ENCODE measurements around the gene ANAPC2.

ANAPC2 gene

DNA sequence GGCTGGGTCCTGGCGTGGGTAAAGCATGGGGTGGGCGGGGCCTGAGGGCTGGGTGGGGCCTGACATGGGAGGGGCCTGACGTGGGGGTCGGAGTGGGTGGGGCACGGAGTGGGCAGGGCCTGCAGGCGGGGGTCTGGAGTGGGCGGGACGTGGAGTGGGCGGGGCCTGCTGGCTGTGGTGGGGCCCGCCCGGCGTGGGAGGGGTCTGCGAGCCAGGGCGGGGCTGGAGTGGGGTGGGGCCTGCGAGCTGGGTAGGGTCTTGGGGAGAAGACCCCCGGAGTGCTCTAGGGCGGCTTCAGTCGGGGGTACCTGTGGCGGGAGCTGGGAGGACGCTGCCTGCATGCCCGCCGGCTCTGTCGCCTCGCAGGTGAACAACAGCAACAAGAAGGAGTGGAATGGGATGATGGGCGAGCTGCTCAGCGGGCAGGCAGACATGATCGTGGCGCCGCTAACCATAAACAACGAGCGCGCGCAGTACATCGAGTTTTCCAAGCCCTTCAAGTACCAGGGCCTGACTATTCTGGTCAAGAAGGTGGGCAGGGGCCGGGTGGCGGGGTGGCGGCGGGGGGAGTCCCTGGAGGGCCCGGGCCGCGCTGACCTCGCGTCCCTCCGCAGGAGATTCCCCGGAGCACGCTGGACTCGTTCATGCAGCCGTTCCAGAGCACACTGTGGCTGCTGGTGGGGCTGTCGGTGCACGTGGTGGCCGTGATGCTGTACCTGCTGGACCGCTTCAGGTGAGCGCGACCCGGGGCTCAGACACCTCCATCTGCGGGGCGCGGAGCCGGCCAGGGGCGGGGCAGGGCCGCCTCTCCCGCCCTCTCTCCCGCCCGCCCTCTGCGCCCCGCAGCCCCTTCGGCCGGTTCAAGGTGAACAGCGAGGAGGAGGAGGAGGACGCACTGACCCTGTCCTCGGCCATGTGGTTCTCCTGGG is 26.5 kb downstream of the ANAPC2 start:
- DNase-seq (ENCODE audit: low read depth), result no peak

DNA sequence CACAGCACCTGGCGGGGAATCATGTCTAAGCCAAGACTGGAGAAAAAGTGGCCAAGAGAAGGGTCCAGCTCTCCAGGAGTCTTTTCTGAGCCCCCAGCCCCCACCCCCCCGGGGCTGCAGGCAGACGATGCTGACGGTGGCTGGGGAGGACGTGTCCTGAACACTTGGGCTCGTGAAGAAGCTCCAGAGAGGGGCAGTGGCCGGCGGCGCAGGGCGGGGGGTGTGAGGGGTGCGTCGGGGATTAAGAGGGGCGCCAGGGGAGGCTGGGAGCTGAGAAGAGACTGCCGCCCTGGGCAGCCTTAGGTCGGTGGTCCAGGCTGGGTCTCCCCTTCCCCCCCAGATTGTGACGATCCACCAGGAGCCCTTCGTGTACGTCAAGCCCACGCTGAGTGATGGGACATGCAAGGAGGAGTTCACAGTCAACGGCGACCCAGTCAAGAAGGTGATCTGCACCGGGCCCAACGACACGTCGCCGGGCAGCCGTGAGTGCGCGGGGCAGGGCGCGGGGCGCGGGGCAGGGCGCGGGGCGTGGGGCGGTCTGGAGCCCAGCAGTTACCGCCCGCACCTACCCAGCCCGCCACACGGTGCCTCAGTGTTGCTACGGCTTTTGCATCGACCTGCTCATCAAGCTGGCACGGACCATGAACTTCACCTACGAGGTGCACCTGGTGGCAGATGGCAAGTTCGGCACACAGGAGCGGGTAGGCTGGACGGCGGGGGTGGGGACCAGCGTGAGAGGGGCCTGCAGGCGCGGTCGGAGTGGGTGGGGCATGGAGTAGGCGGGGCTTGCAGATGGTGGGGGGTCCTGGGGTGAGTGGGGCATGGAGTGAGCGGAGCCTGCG is 27.4 kb downstream of the ANAPC2 start:
- DNase-seq (ENCODE audit: low read depth), result no peak

GRCh38 chr9:137160054-137160425 is 28.3 kb downstream of the ANAPC2 start:
- no peak for DNase-seq (ENCODE audit: low read depth)

- DNase-seq (ENCODE audit: low read depth), result no peak
Measured at GRCh38 chr9:137159105-137160053, 29.0 kb downstream of the ANAPC2 start.

GRCh38 chr9:137158625-137159024 is 29.7 kb downstream of the ANAPC2 start:
- no peak for DNase-seq (ENCODE audit: low read depth)

DNA sequence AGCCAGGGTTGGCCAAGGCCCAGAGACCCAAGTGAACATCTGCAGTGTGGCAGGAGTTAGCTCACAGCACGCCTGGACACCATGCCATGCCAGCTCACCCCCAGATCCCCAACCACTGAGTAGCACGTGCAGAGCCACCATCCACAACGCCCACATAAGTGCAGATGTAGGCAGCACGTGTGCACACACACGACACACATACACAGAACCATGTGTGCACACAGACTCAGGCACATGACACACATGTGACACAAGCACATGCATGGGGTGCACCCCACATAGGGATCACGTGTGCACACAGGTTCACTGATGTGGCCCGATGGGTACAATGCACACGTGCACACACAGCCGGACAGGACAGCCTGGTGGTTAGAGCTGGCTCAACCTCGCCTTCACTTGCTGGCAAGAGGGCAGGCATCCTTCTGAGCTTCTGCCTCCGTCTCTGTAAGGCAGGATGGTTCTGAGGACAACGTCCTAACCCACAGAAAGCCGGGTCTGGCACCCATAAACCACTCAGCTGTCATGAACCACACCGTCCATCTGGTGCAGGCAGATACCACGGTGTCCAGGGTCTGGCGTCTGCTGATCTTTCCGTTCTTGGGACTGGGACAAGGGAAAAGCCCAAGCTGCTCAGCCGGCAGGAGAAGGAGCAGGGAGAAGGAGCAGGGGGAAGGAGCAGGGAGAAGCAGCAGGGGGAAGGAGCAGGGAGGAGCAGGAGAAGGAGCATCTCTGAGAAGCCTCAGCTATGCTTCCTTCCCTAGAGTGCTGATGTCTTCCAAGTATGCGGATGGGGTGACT is 30.5 kb downstream of the ANAPC2 start:
- no peak for DNase-seq (ENCODE audit: low read depth)

GRCh38 chr9:137156567-137157375 is 31.6 kb downstream of the ANAPC2 start:
- DNase-seq (ENCODE audit: low read depth), result peak; percentile 30

DNA sequence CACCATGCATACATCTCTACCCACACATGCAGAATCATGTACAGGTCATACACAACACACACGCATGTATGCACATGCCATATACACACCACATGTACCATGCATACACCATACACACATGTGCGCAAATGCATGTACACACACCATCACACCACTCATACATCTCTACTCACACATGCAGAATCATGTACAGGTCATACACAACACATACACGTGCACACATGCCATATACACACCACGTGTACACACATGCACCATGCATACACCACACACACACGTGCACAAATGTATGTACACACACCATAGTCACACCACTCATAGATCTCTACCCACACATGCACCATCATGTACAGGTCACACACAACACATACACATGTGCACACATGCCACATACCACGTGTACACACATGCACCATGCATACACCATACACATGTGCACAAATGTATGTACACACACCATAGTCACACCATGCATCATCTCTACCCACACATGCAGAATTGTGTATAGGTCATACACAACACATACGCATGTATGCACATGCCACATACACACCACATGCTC is 35.4 kb downstream of the ANAPC2 start:
- no peak for DNase-seq (ENCODE audit: low read depth)

DNA sequence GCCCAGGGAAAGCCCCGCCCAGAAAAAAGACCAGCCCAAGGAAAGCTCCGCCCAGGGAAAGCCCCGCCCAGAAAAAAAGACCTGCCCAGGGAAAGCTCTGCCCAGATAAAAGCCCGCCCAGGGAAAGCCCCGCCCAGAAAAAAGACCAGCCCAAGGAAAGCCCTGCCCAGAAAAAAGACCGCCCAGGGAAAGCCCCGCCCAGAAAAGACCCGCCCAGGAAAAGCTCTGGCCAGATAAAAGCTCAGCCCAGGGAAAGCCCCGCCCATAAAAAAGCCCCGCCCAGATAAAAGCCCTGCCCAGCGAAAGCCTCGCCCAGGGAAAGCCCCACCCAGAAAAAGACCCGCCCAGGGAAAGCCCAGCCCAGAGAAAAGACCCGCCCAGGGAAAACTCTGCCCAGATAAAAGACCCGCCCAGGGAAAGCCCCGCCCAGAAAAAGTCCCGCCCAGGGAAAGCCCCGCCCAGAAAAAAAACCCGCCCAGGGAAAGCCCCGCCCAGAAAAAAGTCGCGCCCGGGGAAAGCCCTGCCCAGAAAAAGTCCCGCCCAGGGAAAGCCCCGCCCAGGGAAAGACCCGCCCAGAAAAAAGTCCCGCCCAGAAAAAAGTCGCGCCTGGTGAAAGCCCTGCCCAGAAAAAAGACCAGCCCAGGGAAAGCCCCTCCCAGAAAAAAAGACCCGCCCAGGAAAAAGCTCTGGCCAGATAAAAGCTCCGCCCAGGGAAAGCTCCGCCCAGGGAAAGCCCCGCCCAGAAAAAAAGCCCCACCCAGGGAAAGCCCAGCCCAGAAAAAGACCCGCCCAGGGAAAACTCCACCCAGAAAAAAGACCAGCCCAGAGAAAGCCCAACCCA is 37.5 kb downstream of the ANAPC2 start:
- DNase-seq (ENCODE audit: low read depth), result no peak

DNA sequence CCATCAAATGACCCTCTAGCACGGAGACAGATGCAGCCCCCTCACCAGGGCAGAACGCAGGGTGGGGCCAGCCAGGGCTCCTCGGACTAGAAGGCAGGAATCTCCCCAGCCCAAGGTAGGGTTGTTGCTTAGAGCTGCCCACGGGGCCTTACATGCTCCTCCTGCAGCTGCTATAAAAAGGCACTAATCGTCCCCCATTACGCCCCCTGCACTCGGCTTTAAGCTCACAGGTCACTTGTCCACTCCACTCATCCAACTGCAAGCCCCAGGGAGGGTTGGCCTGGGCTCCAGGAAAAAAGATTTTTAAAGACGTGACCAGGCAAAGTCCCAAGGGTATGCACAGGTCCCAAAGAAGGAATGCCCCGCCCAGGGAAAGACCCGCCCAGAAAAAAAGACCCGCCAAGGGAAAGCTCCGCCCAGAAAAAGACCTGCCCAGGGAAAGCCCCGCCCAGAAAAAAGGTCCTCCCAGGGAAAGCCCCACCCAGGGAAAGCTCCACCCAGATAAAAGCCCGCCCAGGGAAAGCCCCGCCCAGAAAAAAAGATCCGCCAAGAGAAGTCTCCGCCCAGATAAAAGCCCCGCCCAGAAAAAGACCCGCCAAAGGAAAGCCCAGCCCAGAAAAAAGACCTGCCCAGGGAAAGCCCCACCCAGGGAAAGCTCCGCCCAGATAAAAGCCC is 38.3 kb downstream of the ANAPC2 start:
- DNase-seq (ENCODE audit: low read depth), result no peak

DNA sequence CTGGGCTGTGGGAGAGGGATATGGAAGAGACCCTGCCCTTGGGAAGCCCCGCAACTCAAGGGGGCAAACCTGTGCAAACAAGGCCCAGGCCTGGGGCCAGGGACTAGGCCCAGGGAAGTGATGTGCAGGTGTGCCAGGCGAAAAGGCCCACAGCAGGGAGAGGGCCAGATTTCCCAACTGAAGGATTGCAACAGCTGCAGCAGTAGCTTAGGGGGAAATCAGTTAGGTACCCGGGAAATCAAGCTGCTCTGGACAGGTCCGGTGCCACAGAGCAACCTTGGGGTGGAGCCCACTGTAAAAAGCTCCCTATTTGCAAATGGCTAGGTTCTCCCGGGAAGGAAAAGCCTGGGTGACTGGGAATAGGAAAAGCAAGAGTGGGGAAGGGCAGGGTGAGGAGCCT is 39.0 kb downstream of the ANAPC2 start:
- no peak for DNase-seq (ENCODE audit: low read depth)

DNA sequence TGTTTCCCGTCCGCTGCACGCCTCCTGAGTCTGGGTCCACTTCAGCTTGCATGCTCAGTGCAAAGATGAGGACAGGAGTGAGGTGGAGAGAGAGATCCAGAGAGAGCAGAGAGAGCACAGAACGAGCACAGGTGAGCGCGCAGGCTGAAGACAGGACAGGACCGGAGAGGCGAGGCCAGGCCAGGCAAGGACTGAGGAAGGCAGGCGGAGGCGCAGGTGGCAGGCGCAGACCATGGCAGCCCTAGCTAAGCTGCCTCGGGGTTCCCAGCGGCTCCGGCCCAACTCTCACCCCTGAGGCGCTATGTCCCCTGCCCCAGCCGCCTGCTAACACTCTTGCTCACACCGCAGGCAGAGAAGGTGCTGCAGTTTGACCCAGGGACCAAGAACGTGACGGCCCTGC is 39.7 kb downstream of the ANAPC2 start:
- no peak for DNase-seq (ENCODE audit: low read depth)

GRCh38 chr9:137148242-137148641 is 40.1 kb downstream of the ANAPC2 start:
- no peak for DNase-seq (ENCODE audit: low read depth)

GRCh38 chr9:137147793-137148160 is 40.6 kb downstream of the ANAPC2 start:
- no peak for DNase-seq (ENCODE audit: low read depth)

DNA sequence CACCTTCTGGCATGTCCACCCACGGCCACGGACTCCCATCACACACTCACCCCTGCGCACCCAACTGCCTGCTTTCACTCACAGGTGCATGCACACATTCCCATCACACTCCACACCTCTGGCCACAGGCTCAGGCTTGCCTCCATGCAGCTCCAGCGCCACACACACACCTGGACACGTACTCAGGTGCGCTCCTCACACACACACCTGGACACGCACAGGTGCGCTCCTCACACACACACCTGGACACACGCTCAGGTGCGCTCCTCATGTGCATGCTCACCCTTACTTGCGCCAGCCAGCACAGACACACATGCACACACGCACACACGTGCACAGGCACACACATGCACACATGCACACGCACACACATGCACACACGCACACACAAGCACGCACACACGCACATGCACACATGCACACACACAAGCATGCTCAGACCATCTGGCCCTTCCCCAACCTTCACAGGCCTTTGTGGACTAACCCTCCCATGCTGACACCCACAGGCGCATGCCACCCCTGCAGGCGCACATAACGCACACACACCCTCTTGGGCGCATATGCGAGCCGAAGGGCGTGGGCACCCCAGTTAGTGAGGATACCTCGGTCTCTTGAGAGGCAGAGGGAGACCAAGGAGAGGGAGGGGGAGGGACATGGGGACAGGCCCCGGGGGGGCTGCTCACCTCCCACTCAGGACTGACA is 41.1 kb downstream of the ANAPC2 start:
- DNase-seq (ENCODE audit: low read depth), result no peak

DNA sequence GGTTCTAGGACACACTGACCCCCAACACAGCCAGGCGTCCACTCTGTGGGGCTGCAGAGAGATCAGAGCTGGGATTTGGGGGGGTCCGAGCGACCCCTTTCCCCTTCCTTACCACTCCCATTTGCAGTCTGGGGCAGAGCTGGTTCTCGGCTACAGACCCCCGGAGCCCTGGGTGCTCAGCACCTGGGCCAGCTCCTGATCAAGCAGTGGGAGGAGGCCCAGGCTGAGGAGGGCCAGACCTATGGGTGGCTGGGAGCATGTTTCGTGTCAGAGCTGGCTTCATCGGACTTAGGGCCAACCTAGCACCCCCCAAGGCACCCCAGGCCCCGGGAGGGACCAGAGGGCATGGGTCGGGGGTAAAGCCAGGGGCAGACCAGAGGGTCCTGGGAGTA is 41.8 kb downstream of the ANAPC2 start:
- no peak for DNase-seq (ENCODE audit: low read depth)

DNA sequence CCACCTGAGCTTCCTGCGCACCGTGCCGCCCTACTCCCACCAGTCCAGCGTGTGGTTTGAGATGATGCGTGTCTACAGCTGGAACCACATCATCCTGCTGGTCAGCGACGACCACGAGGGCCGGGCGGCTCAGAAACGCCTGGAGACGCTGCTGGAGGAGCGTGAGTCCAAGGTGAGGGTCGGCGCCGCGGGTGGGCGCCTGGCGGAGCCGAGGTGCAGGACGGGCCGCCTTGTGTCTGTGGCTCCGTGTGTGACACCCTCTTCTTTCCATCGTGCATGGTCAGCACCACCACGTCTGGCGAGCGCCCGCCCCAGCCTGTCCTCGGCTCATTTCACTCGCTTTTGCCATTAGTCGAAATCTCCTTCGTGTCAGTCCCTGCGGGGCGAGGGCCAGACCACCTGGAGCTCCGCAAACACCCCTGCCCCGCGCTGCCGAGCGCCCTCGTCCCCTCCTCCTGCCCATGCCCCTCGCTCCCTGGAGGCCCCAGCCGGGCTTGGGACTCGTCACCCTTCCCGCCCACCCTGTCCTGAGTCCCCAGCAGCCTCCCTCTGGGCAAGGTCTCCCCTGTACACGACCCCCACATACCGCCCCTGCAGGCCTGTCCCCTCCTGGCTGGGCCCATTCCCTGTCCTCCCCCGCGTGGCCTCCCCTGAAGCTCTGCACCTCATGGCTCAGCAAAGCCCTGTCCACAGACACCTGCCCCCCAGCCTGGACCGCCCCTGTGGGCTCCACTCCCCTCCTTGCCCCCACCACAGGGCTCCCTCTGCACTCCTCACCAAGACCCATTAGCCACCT is 42.4 kb downstream of the ANAPC2 start:
- DNase-seq (ENCODE audit: low read depth), result no peak
